ENCODE results near the gene TSPAN2. TPM values are rescaled to one million over a fixed set of nuclear protein-coding genes. Genes with fewer than 3 reads are reported as not detected.
"Not testable (repeated sequence)": the region's sequence is repeated elsewhere in the genome, so short reads cannot be mapped to it uniquely, and the experiment has no call there.

The TSPAN2 gene
- total RNA-seq, 1 donor from 2014 or later: 10.3 TPM

DNA sequence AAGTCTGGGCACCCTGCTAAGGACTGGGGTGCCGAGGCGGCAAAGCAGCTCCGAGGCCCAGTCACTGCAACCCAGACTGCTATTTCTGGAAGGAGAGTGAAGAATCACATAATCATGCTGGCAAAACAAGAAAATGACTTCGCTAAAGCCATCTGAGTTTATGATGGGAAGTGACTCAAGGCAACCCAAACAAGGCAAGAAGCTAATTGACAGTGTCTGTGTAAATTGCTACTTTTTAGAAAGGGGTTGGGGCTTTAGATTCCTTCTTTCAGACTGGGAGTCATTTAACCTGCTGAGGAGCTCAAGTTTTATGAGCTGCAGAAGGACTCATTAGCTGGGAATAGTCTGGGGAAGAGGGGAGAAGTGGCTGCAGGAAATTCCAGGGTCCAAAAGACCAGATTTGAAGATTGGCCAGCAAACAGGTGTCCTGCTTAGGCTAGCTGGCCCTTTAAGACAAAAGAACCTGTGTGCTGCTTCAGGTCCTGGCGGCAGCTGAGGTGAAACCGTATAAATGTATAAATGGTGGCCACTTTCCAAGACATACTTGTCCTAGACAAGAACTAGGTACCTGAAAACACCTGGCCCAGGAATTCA lies 31.5 kb downstream of the TSPAN2 start:
- no peak for DNase-seq (ENCODE audit: missing footprints)
- no peak for ATAC-seq
- intact Hi-C loops (cut with DNase I): no loop called here

- ATAC-seq (no peak), DNase-seq (ENCODE audit: missing footprints) (no peak)
- intact Hi-C loops (cut with DNase I): no loop called here
These were observed 32.9 kb downstream of the TSPAN2 start for GRCh38 chr1:115056395-115056798.

DNA sequence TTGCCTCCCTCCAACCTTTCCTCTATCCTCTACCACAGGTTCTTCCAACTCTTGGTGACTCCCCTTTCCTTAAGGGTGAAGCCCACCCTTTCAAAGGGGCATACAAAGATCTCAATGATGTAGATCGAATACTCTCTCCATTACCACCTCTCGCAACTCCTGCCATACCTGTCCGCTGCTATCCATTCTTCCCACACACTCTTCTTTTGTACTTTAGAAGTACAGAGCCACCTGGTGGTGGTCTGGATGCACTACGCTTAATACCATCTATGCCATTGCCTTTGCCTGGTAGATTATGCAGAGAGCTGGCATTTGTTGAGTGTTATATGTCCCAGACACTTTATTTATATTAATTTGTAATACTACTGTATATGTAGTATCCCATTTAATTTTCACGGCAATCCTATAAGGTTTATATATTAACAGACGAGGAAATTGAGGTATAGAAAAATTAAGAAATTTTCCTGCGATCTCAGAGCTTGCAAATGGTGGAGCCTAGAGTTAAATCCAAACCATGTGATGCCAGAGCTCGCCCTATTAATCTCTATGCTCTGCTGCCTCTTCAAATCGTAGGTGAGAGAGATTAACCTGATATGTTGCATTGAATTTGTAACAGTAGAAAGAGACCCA lies 36.7 kb downstream of the TSPAN2 start:
- no peak for DNase-seq (ENCODE audit: missing footprints)
- peak; percentile 64 for ATAC-seq
- intact Hi-C loops (cut with DNase I): loop anchor here (1.0 to 2.0 kb wide), 2 partner anchors 60 to 73 kb away; no protein-coding TSS in a partner anchor

GRCh38 chr1:115051850-115052249 lies 37.5 kb downstream of the TSPAN2 start:
- intact Hi-C loops (cut with DNase I): loop anchor here (1.0 to 2.0 kb wide), 2 partner anchors 61 to 73 kb away; no protein-coding TSS in a partner anchor
- ATAC-seq: no peak

DNA sequence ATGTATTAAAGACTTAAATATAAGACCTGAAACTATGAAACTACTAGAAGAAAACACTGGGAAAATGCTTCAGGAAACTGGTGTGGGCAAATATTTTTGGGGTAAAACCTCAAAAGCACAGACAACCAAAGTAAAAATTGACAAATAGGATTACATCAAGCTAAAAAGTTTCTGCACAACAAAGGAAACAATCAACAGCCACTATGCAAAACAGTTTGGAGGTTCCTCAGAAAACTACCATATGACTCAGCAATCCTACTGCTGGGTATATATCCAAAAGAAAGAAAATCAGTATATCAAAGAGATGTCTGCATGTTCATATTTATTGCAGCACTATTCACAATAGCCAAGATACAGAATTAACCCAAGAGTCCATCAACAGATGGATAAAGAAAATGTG lies 42.6 kb downstream of the TSPAN2 start:
- DNase-seq (ENCODE audit: missing footprints) (no peak), ATAC-seq (no peak)
- intact Hi-C loops (cut with DNase I): no loop called here

More at GRCh38 chr1:115051850-115052249, 37.5 kb downstream of the TSPAN2 start:
- DNase-seq (ENCODE audit: missing footprints): no peak

DNA sequence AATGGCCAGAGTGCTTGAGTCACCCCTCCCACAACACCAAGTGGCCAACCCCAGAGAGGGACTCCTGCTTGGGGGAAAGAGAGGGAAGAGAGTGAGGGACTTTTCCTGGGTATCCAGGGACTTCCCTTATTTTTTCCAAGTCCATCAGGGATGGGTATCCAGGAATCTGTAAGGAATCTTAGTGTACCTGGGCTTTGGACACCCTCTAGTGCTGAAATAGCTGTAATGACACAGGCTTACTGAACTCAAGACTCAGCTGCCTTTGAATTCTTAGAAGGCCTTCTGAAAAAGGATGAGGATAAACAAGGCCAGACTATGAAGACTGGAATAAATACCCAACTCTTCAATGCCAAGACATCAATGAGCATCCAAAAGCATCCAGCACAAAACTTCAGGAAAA lies 47.6 kb downstream of the TSPAN2 start:
- ATAC-seq (no peak), DNase-seq (ENCODE audit: missing footprints) (no peak)
- intact Hi-C loops (cut with DNase I): no loop called here

DNA sequence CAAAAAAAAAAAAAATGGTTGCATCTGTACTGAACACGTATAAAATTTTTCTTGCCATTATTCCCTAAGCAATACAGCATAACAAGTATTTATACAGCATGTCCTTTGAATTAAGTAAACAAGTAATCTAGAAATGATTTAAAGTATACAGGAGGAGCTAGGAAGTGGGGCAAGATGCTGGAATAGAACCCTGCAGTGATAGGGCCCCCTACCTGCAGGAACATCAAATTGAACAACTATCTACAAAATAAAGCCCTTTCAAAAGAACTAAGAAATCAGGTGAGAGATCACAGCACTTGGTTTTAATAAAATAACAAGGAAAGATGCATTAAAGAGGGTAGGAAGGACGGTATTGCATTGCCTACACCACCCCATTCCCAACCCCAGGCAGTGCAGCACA lies 48.8 kb downstream of the TSPAN2 start:
- DNase-seq (ENCODE audit: missing footprints) (no peak), ATAC-seq (no peak)
- intact Hi-C loops (cut with DNase I): no loop called here

GRCh38 chr1:115036814-115037507 lies 52.3 kb downstream of the TSPAN2 start:
- intact Hi-C loops (cut with DNase I): no loop called here
- DNase-seq (ENCODE audit: missing footprints) (no peak), ATAC-seq (peak; percentile 56)

- intact Hi-C loops (cut with DNase I): no loop called here
- no peak for DNase-seq (ENCODE audit: missing footprints)
- no peak for ATAC-seq
These were observed 53.7 kb downstream of the TSPAN2 start for GRCh38 chr1:115035652-115036051.

- no peak for DNase-seq (ENCODE audit: missing footprints)
- intact Hi-C loops (cut with DNase I): no loop called here
- no peak for ATAC-seq
These were observed 57.7 kb downstream of the TSPAN2 start for GRCh38 chr1:115031595-115031994.

DNA sequence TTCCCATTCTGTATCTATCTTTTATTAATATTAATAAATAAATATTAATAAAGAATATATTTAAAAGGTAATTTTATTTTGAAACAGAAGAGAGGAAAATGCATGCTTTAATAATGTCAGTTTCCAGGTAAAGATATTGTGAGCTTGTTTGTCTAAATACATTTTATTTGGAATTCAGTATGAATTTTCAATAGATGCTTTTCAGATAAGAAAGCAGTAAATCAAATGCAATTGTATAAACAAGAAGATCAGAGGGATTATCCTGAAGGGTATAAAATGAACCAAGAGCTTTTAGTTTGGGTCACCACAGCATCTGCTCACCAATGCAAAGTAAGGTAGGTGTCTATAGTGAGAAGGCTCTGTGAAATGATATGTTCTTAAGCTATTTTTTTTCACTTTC lies 59.8 kb downstream of the TSPAN2 start, which contains the start of gene TSHB:
TSS of gene TSHB (plus strand) at position 301 of the 400 bp plus-strand sequence. CDS start 3,537 bp downstream, outside the sequence.
- intact Hi-C loops (cut with DNase I): no loop called here
- ATAC-seq: no peak
- DNase-seq (ENCODE audit: missing footprints): no peak

DNA sequence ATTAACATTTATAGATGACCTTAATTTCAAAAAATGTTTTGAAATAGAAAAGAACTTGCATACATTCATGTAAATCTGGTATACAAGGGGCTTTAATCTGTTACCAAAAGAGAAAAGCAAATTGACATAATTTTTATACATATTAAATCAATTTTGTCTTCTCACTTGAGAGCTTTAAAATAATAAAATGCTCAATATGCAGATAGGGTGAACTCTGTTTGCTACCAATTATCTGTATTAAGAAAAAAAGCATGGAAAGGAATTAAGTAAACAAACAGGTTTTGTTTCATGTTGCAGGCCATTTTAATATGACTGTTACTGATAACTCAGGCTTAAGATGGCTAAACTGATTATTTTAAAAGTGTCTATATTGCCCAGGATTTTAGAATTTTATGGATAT lies 65.7 kb downstream of the TSPAN2 start:
- no peak for ATAC-seq
- DNase-seq (ENCODE audit: missing footprints): no peak
- intact Hi-C loops (cut with DNase I): no loop called here

GRCh38 chr1:115021145-115021544 lies 68.2 kb downstream of the TSPAN2 start:
- no peak for ATAC-seq
- DNase-seq (ENCODE audit: missing footprints): no peak

GRCh38 chr1:115019549-115019948 lies 69.8 kb downstream of the TSPAN2 start:
- DNase-seq (ENCODE audit: missing footprints); intact Hi-C loops (cut with DNase I); ATAC-seq: not testable (repeated sequence)

More at GRCh38 chr1:115021145-115021544, 68.2 kb downstream of the TSPAN2 start:
- intact Hi-C loops (cut with DNase I): no loop called here

DNA sequence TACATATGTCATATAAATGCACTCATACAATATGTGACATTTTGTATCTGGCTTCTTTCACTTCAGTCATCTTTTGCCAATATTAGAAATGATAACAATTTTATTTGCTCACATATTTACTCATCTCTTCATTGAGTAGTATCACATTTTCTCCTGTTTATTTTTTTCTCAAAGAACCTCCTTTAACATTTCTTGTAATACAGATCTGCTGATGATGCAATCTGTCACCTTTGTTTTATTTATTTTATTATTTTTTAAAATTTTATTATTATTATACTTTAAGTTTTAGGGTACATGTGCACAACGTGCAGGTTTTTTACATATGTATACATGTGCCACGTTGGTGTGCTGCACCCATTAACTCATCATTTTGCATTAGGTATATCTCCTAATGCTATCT lies 75.5 kb downstream of the TSPAN2 start:
- no peak for DNase-seq (ENCODE audit: missing footprints)
- ATAC-seq: no peak
- intact Hi-C loops (cut with DNase I): no loop called here

DNA sequence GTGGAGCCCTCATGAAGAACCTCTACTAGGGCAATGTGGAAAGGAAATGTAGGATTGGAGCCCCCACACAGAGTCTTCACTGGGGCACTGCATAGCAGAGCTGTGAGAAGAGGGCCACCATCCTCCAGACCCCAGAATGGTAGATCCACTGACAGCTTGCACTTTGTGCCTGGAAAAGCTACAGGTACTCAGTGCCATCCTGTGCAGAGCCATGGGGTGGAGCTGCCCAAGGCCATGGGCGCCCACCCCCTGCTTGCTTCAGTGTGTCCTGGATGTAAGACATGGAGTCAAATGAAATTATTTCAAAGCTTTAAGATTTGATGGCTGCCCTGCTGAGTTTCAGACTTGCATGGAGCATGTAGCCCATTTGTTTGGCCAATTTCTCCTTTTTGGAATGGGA lies 76.9 kb downstream of the TSPAN2 start:
- ATAC-seq (no peak), DNase-seq (ENCODE audit: missing footprints) (no peak)
- intact Hi-C loops (cut with DNase I): no loop called here

DNA sequence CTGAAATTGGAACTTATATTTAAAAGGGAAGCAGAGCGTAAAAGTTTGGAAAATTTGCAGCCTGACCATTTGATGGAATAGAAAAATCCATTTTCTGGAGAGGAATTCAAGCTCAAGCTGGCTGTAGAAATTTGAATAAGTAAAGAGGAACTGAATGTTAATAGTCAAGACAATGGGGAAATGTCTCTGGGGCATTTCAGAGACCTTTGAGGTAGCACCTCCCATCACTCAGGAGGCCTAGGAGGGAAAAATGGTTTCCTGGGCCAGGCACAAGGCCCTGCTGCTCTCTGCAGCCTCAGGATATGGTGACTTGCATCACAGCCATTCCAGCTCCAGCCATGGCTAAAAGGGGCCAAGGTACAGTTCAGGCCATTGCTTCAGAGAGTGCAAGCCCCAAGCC lies 77.3 kb downstream of the TSPAN2 start:
- ATAC-seq: no peak
- intact Hi-C loops (cut with DNase I): no loop called here
- DNase-seq (ENCODE audit: missing footprints): no peak

- intact Hi-C loops (cut with DNase I): no loop called here
These were observed 83.1 kb downstream of the TSPAN2 start for GRCh38 chr1:115006191-115006590.

More at GRCh38 chr1:115006191-115006590, 83.1 kb downstream of the TSPAN2 start:
- DNase-seq (ENCODE audit: missing footprints) (no peak), ATAC-seq (no peak)

Measured in Right ventricle myocardium inferior (tissue), 1 donor.